ENCODE measurements around the gene DUSP1. TPM values are rescaled to one million over a fixed set of nuclear protein-coding genes. Genes with fewer than 3 reads are reported as not detected.

The DUSP1 gene
- total and polyA plus RNA-seq, 2 of the 13 experiments (the other 11 are each of a cell fraction or from before 2014, with no cell fraction given), result 27.1 to 55.5 TPM

GRCh38 chr5:172806897-172807672, 36.1 kb upstream of the DUSP1 start (continued):
- TF ChIP-seq AFF4 (CRISPR knock-in tag; IDR thresholded peaks at IDR 0.05) (no peak), SNAPC2 (CRISPR knock-in tag; IDR thresholded peaks at IDR 0.05) (no peak), ZNF432 (CRISPR knock-in tag; IDR thresholded peaks at IDR 0.05; ENCODE audit: borderline replicate concordance) (no peak), KMT2A (CRISPR knock-in tag; IDR thresholded peaks at IDR 0.05) (no peak), NFKBIZ (CRISPR knock-in tag; IDR thresholded peaks at IDR 0.05) (no peak), ZUFSP (CRISPR knock-in tag; IDR thresholded peaks at IDR 0.05; ENCODE audit: borderline replicate concordance) (no peak), ZNF704 (CRISPR knock-in tag; IDR thresholded peaks at IDR 0.05; ENCODE audit: borderline replicate concordance) (no peak), JARID2 (CRISPR knock-in tag; IDR thresholded peaks at IDR 0.05; ENCODE audit: insufficient replicate concordance) (no peak), KDM5A (IDR thresholded peaks at IDR 0.05; ENCODE audit: borderline replicate concordance, low read length) (no peak), ZMYM2 (CRISPR knock-in tag; IDR thresholded peaks at IDR 0.05) (0 out of 2 replicates have a peak, but pooled peaks have one; percentile 19), MEIS2 (CRISPR knock-in tag; IDR thresholded peaks at IDR 0.05) (no peak), ZNF180 (CRISPR knock-in tag; IDR thresholded peaks at IDR 0.05; ENCODE audit: borderline replicate concordance, low read depth) (no peak), THAP9 (CRISPR knock-in tag; IDR thresholded peaks at IDR 0.05; ENCODE audit: borderline replicate concordance) (no peak), ZBTB46 (CRISPR knock-in tag; IDR thresholded peaks at IDR 0.05; ENCODE audit: borderline replicate concordance) (no peak), HHEX (CRISPR knock-in tag; IDR thresholded peaks at IDR 0.05) (no peak)
